Neuronal stem cell (in vitro differentiated cells): ENCODE results near the gene PTCD1.

Source experiments
- DNase-seq: peaks from one replicate; pipeline ENCODE4 v3.0.0-alpha.2; 2013; ENCODE audit warnings: low spot score
- H2AFZ ChIP-seq: one replicate; pipeline ENCODE4 v1.6.1; 2013; ENCODE audit warnings: mild to moderate bottlenecking, low read length, inconsistent platforms
- H2AK5ac ChIP-seq: 2 replicates; pipeline ENCODE4 v1.6.1; 2013; ENCODE audit warnings: low read depth, mild to moderate bottlenecking, inconsistent platforms, low read length, moderate library complexity, mixed read lengths
- H2BK120ac ChIP-seq: 2 replicates; pipeline ENCODE4 v1.6.1; 2013; ENCODE audit warnings: low read depth, mild to moderate bottlenecking, inconsistent platforms, low read length, moderate library complexity, mixed read lengths
- H2BK12ac ChIP-seq: one replicate; pipeline ENCODE4 v1.6.1; 2013; ENCODE audit warnings: low read length, inconsistent platforms
- H2BK15ac ChIP-seq: 2 replicates; pipeline ENCODE4 v1.6.1; 2013; ENCODE audit warnings: mild to moderate bottlenecking, low read length, inconsistent platforms, mixed read lengths
- H2BK5ac ChIP-seq: one replicate; pipeline ENCODE4 v1.6.1; 2013; ENCODE audit warnings: inconsistent platforms, mild to moderate bottlenecking, low read length, moderate library complexity
- H3K14ac ChIP-seq: one replicate; pipeline ENCODE4 v1.6.1; 2013; ENCODE audit warnings: low read length, inconsistent platforms
- H3K18ac ChIP-seq: 2 replicates; pipeline ENCODE4 v1.6.1; 2013; ENCODE audit warnings: low read length, inconsistent platforms
- H3K23ac ChIP-seq: 2 replicates; pipeline ENCODE4 v1.6.1; 2013; ENCODE audit warnings: low read depth, mild to moderate bottlenecking, mixed read lengths, low read length, inconsistent platforms; ENCODE audit not compliant: poor library complexity
- H3K27ac ChIP-seq: replicated peaks from 3 replicates; pipeline ENCODE4 v1.5.1; 2013; ENCODE audit warnings: low read length, inconsistent platforms
- H3K27me3 ChIP-seq, 3 experiments: 2 replicates each; pipeline ENCODE4 v1.6.1; 2013; ENCODE audit warnings: low read length in 3 of 3, mild to moderate bottlenecking in 2 of 3, inconsistent platforms in 1 of 3, low read depth in 1 of 3, mixed read lengths in 1 of 3, moderate library complexity in 1 of 3; ENCODE audit not compliant: control insufficient read depth in 3 of 3, insufficient read depth in 3 of 3
- H3K36me3 ChIP-seq, 2 donors: replicated peaks in 1 of 2; 2 replicates each; pipeline ENCODE4 v1.6.1; 2013; ENCODE audit warnings: low read length in 2 of 2; ENCODE audit not compliant: control insufficient read depth in 2 of 2, insufficient read depth in 2 of 2
- H3K4ac ChIP-seq: 2 replicates; pipeline ENCODE4 v1.6.1; 2013; ENCODE audit warnings: inconsistent platforms, mild to moderate bottlenecking, low read length, moderate library complexity
- H3K4me1 ChIP-seq, 2 donors: 1 replicate in 1 of 2; 2 replicates in 1 of 2; pipeline ENCODE4 v1.6.1; 2013; ENCODE audit warnings: low read length in 2 of 2, low read depth in 1 of 2; ENCODE audit not compliant: control insufficient read depth in 2 of 2, insufficient read depth in 1 of 2
- H3K4me2 ChIP-seq: one replicate; pipeline ENCODE4 v1.6.1; 2013; ENCODE audit warnings: mild to moderate bottlenecking, low read length, inconsistent platforms; ENCODE audit not compliant: insufficient read depth, poor library complexity, severe bottlenecking
- H3K4me3 ChIP-seq, 2 donors: 2 replicates each; pipeline ENCODE4 v1.5.1; 2013; ENCODE audit warnings: low read length in 2 of 2, mild to moderate bottlenecking in 2 of 2, inconsistent platforms in 1 of 2, moderate library complexity in 1 of 2
- H3K79me1 ChIP-seq: one replicate; pipeline ENCODE4 v1.6.1; 2013; ENCODE audit warnings: low read depth, mild to moderate bottlenecking, inconsistent platforms, low read length, moderate library complexity
- H3K9ac ChIP-seq: one replicate; pipeline ENCODE4 v1.6.1; 2013; ENCODE audit warnings: mild to moderate bottlenecking, low read depth, low read length, inconsistent platforms; ENCODE audit not compliant: poor library complexity
- H3K9me3 ChIP-seq, 2 donors: replicated peaks in 1 of 2; 2 replicates each; pipeline versions ENCODE3 to v1.6.1; 2013; ENCODE audit warnings: low read length in 2 of 2, mild to moderate bottlenecking in 2 of 2, inconsistent platforms in 1 of 2, low read depth in 1 of 2, mixed read lengths in 1 of 2, moderate library complexity in 1 of 2; ENCODE audit not compliant: control insufficient read depth in 2 of 2, insufficient read depth in 1 of 2
- H4K8ac ChIP-seq: one replicate; pipeline ENCODE4 v1.6.1; 2013; ENCODE audit warnings: low read depth, mild to moderate bottlenecking, inconsistent platforms, low read length, moderate library complexity
- H4K91ac ChIP-seq: one replicate; pipeline ENCODE4 v1.6.1; 2013; ENCODE audit warnings: low read length, low read depth, mild to moderate bottlenecking, inconsistent platforms; ENCODE audit not compliant: poor library complexity
- WGBS, 2 donors: extraction: QIAGEN DNeasy Blood & Tissue Kit; methylation state at CpG; one replicate each; pipeline ENCODE4 v1.1.7; 2013; ENCODE audit warnings: missing lambda C conversion rate in 2 of 2, mixed read lengths in 1 of 2; ENCODE audit not compliant: insufficient read length in 2 of 2, insufficient replicate concordance in 1 of 2; ENCODE audit errors: extremely low coverage in 2 of 2; 5-methylcytosine and 5-hydroxymethylcytosine counted together

The PTCD1 gene

GRCh38 chr7:99422186-99422585 lies 16.4 kb downstream of the PTCD1 start:
- Histone ChIP-seq H3K23ac (no peak overlapping the region), H3K4me2 (no peak overlapping the region), H3K36me3 (peaks cover 54 to 86% of the 10 kb centered on the region in 2 donors), H3K14ac (no peak overlapping the region), H2AK5ac (no peak overlapping the region), H3K27me3 (no peaks in the 10 kb centered on the region), H2BK5ac (no peak overlapping the region), H2BK120ac (no peak overlapping the region), H3K9me3 (no peaks in the 10 kb centered on the region), H3K79me1 (peaks cover 7% of the 10 kb centered on the region), H3K4me1 (no peaks in the 10 kb centered on the region), H2BK15ac (no peak overlapping the region), H4K91ac (no peak overlapping the region), H3K4ac (no peak overlapping the region), H4K8ac (no peak overlapping the region), H3K4me3 (no peak overlapping the region), H3K27ac (no peak overlapping the region), H2BK12ac (no peak overlapping the region), H3K9ac (no peak overlapping the region), H2AFZ (no peak overlapping the region), H3K18ac (no peak overlapping the region)
- no CpG with 5 or more reads among the region's 11 CpGs for WGBS, 2 donors
- no peak for DNase-seq

DNA sequence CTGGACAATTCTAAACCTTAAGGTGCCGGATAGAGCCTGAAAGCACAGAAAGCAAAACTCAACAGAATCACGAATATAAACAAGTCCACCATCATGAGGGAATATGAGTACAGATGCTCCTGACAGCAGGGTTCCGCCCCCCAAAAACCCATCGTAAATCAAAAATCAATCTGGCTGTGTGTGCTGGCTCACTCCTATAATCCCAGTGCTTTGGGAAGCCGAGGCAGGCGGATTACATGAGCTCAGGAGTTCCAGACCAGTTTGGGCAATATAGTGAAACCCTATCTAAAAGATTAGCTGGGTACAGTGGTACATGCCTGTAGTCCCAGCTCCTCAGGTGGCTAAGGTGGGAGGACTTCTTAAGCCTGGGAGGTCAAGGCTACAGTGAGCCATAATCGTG lies 17.6 kb downstream of the PTCD1 start:
- Histone ChIP-seq H3K4me3 (no peak overlapping the region), H4K91ac (no peak overlapping the region), H3K23ac (no peak overlapping the region), H3K9me3 (no peaks in the 10 kb centered on the region), H3K4me2 (no peak overlapping the region), H2AK5ac (no peak overlapping the region), H4K8ac (no peak overlapping the region), H3K27ac (no peak overlapping the region), H3K27me3 (no peaks in the 10 kb centered on the region), H2BK12ac (no peak overlapping the region), H2BK15ac (no peak overlapping the region), H2AFZ (no peak overlapping the region), H3K79me1 (peaks cover 7% of the 10 kb centered on the region), H3K4me1 (no peaks in the 10 kb centered on the region), H3K18ac (no peak overlapping the region), H2BK5ac (no peak overlapping the region), H3K9ac (no peak overlapping the region), H2BK120ac (no peak overlapping the region), H3K14ac (no peak overlapping the region), H3K4ac (no peak overlapping the region), H3K36me3 (peaks cover 57 to 96% of the 10 kb centered on the region in 2 donors)
- WGBS, 2 donors = no CpG with 5 or more reads among the region's 7 CpGs
- no peak for DNase-seq

- Histone ChIP-seq H3K36me3 (peaks cover 58 to 96% of the 10 kb centered on the region in 2 donors), H3K4ac (no peak overlapping the region), H3K9ac (no peak overlapping the region), H3K14ac (no peak overlapping the region), H3K4me1 (no peaks in the 10 kb centered on the region), H4K91ac (no peak overlapping the region), H3K79me1 (peaks cover 6% of the 10 kb centered on the region), H2AFZ (no peak overlapping the region), H3K23ac (no peak overlapping the region), H3K18ac (no peak overlapping the region), H2BK120ac (no peak overlapping the region), H3K4me3 (no peak overlapping the region), H2AK5ac (no peak overlapping the region), H3K4me2 (no peak overlapping the region), H4K8ac (no peak overlapping the region), H3K27me3 (no peaks in the 10 kb centered on the region), H2BK12ac (no peak overlapping the region), H3K9me3 (no peaks in the 10 kb centered on the region), H2BK5ac (no peak overlapping the region), H3K27ac (no peak overlapping the region), H2BK15ac (no peak overlapping the region)
- DNase-seq = no peak
- no CpG with 5 or more reads among the region's 5 CpGs for WGBS, 2 donors
Measured at GRCh38 chr7:99420213-99420612, 18.4 kb downstream of the PTCD1 start.

GRCh38 chr7:99419323-99420021 lies 19.1 kb downstream of the PTCD1 start:
- Histone ChIP-seq H2AK5ac (no peak overlapping the region), H4K91ac (no peak overlapping the region), H3K27ac (peak overlapping the region; percentile 22), H2BK15ac (no peak overlapping the region), H3K18ac (no peak overlapping the region), H3K36me3 (peaks cover 58 to 96% of the 10 kb centered on the region in 2 donors), H2BK120ac (no peak overlapping the region), H3K14ac (no peak overlapping the region), H2BK5ac (no peak overlapping the region), H2AFZ (no peak overlapping the region), H4K8ac (no peak overlapping the region), H3K27me3 (no peaks in the 10 kb centered on the region), H3K9me3 (no peaks in the 10 kb centered on the region), H3K23ac (no peak overlapping the region), H3K4me3 (no peak overlapping the region), H3K9ac (no peak overlapping the region), H3K79me1 (peaks cover 5% of the 10 kb centered on the region), H3K4me2 (no peak overlapping the region), H3K4me1 (no peaks in the 10 kb centered on the region), H3K4ac (no peak overlapping the region), H2BK12ac (no peak overlapping the region)
- DNase-seq = no peak
- WGBS, 2 donors = no CpG with 5 or more reads among the region's 29 CpGs
